EL (cell line): ENCODE data around the gene SKP2.
A peak's percentile ranks its signal among the peaks of the same experiment; 100 is the strongest.

Experiments
- DNase-seq: peaks from one replicate; pipeline ENCODE4 v3.0.0-alpha.2; 2016

Gene SKP2

DNA sequence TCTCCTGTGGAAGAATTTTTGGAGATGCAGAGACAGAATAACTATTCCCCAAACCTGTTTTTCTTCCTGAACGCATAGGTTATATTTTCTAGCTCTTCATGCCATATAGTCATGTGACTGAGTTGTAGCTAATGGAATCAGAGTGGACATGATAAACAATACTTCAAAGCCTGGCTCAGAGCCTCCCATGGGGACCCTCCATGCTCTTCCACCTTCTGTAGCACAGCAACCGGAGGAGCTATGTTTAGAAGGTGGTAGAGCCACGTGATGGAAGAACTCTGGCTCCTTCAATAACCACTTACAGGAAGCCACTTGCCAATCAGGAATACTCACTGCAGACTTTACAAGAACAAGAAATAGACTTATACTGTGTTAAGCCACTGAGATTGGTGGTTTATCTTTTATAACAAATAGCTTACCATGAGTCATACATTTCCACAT is 50.6 kb downstream of the SKP2 start:
- peak; percentile 53 for DNase-seq

GRCh38 chr5:36205329-36205728 is 53.4 kb downstream of the SKP2 start:
- DNase-seq = no peak

- no peak for DNase-seq
Measured at GRCh38 chr5:36206913-36207312, 55.0 kb downstream of the SKP2 start.

- DNase-seq = no peak
Measured at GRCh38 chr5:36208786-36209185, 56.9 kb downstream of the SKP2 start.

DNA sequence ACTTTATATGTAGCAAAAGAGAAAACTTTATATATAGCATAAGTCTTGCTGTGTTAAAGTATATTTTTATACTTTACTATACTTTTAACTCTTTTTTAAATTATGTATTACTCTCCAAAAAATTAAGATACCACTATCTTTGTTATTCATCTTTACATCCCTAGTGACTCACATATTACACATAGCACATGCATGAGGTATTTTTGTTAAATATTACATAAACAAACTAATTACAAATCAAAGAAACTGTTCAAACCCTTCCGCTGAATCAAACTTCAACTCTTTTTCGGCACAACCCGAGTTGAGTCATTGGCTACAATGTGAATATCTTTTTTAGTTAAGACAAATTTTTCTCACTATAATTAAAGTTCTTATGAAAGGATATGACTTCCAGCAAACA is 57.8 kb downstream of the SKP2 start:
- peak; percentile 40 for DNase-seq

DNA sequence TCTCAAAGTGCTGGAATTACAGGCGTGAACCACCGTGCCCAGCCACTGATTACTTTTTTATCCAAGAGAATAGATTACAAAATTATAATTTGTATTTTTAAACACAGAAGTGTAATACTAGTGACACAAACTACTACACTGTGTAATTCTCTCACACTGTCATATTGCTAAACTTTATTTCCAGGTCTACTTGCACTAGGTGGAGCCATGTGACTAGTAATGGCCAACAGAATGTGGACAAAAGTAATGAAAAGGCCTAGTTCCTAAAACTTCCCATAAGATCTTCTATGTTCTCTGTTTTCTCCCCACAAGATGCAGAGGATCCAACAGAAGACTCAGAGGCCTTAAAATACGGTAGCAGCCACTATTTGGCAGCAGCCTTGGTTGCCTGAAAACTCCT is 62.5 kb downstream of the SKP2 start:
- DNase-seq = no peak

DNA sequence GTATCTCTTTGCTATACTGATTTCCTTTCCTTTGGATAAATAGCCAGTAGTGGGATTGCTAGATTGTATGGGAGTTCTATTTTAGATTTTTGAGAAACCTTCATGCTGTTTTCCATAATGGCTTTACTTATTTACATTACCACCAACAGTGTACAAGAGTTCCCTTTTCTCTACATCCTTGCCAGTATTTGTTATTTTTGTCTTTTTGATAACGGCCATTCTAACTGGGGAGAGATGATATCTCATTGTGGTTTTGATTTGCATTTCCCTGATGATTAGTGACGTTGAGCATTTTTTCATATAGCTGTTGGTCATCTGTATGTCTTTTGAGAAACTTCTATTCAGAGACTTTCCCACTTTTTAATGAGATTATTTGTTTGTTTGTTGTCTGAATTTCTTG is 64.0 kb downstream of the SKP2 start:
- no peak for DNase-seq

DNA sequence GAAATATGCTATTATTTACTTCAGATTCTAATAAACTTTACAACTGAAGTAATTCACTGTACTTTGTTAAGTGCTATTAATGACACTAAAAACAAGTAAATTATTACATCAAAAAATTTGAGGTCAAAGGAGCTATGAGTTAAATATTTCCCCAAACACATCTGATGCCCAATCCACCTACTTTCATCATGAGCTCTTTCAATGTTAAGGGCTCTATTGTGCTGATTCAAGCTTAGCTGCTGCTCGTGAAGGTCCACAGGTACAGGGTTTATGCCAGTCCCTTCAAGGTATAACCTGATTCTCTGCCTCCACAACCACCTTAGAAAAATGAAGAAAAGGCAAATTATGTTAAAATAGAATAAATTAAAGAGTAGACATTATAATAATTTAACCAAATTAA is 65.7 kb downstream of the SKP2 start:
- no peak for DNase-seq

GRCh38 chr5:36217988-36218387 is 66.1 kb downstream of the SKP2 start:
- no peak for DNase-seq

DNA sequence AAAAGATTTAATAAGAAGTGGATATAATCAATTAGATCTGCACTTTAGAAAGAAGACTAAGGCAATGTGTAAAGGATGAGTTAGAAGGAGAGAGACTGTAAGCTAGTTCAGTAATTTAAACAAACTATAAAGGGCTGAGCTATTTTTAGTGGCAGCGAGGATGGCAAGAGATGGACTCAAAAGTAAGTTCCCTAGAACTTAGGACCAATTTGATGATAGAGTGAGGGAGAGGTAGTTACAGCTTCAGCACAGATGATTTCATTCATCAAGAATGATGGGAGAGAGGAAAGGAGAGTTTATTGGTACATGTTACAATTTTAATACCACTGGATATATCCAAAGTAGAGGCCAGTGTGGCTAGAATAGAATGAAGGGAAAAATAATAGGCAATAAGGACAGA is 70.7 kb downstream of the SKP2 start:
- no peak for DNase-seq

GRCh38 chr5:36227046-36227445 is 75.1 kb downstream of the SKP2 start:
- no peak for DNase-seq

- DNase-seq = no peak
Measured at GRCh38 chr5:36228505-36228904, 76.6 kb downstream of the SKP2 start.

DNA sequence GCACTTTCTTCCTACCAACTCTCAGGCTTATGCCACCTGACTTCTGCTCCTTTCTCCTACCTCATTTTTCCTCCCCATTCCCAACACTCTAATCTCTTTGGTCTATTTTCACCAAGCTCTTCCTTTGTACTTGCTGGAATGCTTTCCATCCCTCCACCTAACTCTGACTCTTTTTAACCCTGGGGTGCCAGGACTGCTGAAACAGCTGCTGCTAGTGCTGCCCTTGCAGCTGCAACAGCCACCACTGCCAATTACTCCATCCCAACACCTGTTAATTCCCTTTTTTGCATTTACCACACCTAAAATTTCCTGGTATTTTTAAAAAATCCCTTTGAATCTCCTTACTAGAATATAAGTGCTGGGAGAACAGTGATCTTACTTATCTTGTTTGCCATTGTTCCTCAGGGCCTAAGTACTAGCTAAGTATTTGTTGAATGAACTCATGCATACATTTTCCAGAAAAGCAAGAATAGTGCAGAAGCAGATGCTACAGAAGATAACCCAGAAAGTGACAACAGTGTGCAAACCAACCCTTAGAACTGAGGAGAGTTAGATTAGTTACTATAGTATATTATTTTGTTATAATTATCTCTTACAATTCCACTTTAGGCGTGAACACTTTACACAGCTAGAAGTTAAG is 78.4 kb downstream of the SKP2 start:
- no peak for DNase-seq

DNA sequence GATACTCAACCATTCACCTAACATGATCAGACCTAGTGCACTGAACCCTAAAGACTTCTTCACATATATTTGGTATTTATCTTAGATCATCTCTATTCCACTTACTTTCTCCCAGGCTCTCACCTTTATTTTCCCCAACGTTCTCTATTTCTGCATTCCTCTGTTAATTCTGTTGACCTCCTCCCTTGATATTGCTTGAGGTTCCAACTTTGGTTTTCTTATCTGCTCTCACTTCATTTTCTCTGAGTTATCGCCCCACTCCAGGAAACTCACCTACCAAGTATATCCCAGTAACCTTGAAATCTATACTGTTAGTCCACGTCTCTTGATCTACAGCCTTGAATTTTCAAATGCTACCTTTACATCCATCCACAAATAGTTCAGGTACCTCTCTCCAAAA is 80.6 kb downstream of the SKP2 start:
- no peak for DNase-seq
